KBM-7 (cell line): Measurements from ENCODE around the gene C18orf63.

Experiments used
- DNase-seq: peaks from one replicate; pipeline ENCODE4 v3.0.0-alpha.2; 2015
- in situ Hi-C: fragments of 300-500 bp; cut with MboI; formaldehyde crosslinking; loops from 2 replicates; pipeline ENCODE4 v1.14.3; 2020; ENCODE audit warnings: low sequenced_read_pairs, low pct_unique_long_range_greater_than_20kb, mixed read lengths

The C18orf63 gene

GRCh38 chr18:74396171-74397169, 80.8 kb downstream of the C18orf63 start:
- DNase-seq, result no peak
- in situ Hi-C loops, result no loop called here

DNA sequence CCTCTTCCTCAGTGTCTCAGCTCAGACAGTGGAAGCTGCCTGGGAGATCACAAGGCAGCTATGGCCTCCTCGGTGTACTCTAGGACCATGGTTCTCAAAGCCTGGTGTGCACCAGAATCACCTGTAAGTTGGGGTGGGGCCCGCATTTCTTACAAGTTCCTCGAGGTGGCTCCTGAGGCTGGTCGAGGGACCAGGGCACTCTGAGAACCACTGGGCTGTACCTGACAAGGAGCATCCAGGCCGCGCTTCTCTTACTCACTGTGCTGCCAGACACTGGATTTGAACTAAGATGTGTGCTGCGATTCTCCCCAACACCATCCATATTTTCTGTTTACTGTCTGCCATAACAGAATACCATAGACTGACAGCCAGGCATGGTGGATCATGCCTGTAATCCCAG, 81.9 kb downstream of the C18orf63 start:
- in situ Hi-C loops, result no loop called here
- DNase-seq, result no peak

DNA sequence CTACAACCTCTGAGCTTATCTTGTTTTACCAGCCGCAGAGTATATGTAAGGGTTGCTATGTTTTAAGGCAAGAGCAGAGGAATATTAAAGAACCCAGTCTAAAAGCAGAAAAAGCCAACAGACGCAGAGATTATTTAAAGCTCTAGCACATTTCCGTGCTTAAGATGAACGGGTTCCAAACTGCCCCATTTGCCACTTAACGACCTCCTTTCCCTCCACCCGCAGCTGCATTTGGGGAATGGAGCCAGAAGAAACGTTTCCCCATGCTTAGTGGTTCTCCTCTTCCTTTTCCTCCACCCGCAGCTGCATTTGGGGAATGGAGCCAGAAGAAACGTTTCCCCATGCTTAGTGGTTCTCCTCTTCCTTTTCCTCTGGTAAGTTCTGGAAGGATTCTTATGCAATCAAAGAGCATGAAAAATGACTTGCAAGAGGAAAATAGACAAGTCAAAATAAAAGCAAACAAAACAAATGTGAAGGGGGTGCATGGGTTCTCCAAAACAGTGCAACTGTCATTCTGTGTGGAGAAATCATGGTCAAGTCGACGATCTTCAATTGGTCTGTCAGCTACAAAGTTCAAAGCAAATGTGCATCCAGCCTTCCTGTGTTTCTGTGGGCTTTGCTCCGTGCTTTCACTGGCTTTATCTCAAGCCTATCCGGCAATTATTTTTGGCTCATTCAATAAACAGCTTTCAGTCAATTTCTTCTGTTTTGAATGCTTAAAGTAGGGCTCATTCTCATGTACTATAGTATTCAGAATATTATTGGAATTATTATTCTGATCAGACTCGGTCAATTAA, 83.7 kb downstream of the C18orf63 start:
- no peak for DNase-seq
- in situ Hi-C loops, result no loop called here

DNA sequence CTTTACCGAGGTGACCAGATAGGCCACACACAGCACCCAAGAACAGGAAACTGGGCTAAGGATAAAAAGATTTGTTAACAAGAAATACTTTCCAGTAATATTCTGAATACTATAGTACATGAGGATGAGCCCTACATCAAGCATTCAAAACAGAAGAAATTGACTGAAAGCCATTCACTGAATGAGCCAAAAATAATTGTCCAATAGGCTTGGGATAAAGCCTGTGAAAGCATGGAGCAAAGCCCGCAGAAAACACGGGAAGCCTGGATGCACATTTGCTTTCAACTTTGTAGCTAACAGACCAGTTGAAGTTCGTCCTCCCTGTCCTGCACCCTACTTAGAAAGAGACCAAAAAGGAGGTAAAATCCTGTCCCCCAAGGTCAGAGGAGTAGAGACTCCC, 85.2 kb downstream of the C18orf63 start:
- DNase-seq, result no peak
- in situ Hi-C loops, result no loop called here

DNA sequence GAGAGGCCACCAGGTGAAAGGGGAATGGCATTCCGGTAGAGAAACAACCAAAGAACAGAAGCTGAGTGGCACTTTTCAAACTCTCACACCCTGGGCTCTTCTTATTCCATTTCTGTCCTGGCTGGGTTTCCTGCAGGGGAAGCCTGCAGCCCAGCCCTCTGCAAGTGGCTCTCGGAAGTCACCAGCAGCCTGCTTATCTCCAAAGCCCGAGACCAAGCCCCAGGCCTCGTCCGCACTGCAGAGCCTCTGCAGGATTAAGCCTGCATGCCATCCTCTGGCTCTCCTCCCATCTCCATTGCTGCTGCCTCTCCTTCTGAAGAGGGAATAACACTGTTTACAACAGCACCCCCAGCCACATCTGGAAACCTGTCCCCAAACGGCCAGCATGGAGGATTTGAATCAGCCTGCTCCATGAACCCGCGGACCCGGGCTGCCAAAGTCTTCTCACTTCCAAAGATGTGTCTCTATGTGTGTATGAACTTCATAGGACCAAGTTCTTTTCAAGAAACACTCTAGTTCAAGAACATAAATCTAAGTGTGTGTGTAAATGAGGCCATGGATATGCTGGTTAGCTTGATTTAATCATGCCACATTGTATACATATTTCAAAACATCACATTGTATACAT, 87.3 kb downstream of the C18orf63 start:
- DNase-seq, result no peak
- in situ Hi-C loops, result no loop called here

DNA sequence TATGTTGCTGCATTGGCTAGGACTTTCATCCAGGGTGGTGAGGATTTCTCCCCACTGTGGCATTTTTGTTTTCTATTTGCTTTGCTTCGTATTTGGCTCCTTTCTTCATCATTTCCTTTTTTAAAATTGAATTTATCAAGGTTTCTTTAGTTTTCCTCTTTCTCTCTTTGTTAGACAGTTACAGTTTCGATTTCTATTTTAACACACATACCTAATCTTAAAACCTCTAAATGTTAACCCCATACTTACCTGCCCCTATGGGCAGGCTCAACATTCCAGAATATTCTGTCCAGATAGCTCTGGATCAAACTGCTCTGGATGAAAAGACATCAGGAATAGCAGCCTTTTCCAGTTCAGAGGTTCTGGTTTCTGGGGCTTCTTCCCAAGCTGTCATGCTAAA, 92.2 kb downstream of the C18orf63 start:
- in situ Hi-C loops, result no loop called here

More for the DNA sequence above, 92.2 kb downstream of the C18orf63 start:
- no peak for DNase-seq
